GM19025 (cell line): ENCODE results near the gene SDC3.

ENCODE experiments used
- ATAC-seq: cut with Tn5 transposase; IDR thresholded peaks from one replicate; pipeline ENCODE4 v1.9.1; 2021; ENCODE audit warnings: mild to moderate bottlenecking, low read depth, moderate library complexity; ENCODE audit not compliant: unreplicated experiment

The SDC3 gene

DNA sequence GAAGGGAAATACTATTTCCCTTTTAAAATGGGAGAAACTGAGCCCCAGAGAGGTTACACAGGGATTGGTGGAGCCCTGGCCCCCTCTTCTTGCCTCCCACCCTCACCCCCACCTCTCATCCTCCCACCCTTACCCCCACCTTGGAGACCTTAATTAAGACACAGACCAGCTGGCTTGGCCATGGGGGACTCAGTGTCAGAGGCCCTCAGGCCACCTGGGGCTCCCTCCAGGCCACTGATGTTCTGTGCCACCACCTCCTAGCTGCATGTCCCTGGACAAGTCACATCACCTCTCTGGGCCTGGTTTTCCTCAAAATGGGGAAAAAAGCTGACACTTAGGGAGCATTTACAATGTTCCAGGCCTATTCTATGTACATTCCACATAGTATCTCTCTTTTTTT lies 51.5 kb downstream of the SDC3 start:
- ATAC-seq = no peak

DNA sequence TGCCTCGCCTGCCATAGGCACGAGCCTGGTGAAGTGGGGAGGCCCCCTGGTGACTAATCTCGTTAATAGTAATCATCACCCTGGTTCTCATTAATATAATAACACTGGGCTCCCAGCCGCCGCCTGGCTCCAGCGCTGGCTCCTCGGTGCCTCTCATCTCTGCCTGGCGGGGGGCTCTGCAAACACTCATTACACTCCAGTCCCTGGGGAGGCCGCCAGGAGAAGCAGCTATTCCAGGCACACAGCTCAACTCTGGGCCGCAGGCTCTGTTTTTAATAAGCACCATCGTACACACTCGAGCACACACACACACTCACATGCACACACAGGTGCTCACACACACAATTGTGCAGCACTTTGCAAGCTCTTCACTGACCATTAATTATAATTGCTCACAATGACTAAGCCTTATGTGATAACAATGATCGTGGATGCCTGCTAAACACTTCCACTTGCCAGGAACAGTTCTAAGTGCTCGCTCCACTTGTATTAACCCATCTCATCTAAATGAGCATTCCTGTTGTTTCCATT lies 52.2 kb downstream of the SDC3 start:
- no peak for ATAC-seq

DNA sequence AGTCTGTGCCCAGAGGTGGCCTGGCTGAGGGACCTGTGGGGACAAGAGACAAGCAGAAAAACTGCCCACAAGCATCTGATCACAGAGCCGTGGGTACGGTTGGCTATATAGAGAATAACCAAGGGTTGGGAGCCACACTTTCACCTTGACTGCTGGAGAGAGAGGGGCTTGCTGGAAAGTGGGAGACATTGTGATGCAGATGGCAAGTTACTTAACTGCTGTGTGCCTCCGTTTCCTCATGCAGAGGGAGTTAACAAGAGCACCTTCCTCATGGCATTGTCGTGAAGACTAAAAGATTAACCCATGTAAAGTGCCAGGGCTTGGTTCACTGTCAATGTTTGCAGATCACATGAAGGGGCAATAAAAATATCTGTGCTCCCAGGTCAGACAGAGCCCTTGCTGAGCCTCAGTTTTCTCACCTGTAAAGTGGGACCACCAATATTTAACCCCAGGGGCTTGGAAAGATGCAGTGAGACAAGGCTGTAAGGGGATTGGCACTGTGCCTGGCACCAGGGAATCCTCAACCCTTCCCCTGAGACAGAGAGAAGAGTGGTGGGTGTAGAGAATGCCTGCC lies 52.8 kb downstream of the SDC3 start:
- ATAC-seq = no peak

DNA sequence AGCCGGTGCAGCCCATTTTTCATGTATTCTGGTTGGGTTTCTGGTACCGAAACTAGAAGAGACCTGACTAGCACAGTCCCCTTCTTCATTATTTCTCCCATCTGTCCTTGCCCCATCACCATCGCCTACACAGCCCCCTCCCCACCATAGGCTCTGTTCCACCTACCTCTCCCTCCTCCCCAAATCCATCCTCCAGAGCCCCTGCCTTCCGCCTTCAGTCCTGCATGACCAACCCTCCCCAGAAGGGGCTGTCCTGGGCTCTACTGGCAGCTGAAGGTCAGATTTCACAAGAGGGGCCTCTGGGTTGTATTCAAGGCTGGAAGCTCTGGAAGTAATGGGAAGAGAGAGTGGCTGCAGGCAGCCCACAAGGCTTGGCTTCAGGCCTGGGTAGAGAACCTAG lies 55.2 kb downstream of the SDC3 start:
- no peak for ATAC-seq

DNA sequence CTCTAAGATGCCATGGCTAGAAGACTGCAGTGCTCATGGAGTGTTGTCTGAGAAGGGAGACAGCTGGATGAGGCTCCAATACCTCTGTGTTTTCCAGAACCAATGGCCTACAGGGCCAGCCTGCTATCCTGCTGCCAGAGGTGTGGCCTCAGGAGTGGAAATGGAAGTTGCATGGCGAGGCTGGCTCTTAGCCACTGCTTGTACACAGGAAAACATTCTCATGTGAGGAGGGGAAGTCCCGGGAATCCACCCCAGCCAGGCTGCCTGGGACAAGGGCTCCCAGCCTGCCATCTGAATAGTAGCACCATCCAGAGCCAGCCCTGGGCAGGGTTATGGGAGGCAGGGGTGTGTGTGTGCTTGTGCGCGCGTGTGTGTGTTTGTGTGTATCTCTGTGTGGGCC lies 56.5 kb downstream of the SDC3 start:
- ATAC-seq = no peak

DNA sequence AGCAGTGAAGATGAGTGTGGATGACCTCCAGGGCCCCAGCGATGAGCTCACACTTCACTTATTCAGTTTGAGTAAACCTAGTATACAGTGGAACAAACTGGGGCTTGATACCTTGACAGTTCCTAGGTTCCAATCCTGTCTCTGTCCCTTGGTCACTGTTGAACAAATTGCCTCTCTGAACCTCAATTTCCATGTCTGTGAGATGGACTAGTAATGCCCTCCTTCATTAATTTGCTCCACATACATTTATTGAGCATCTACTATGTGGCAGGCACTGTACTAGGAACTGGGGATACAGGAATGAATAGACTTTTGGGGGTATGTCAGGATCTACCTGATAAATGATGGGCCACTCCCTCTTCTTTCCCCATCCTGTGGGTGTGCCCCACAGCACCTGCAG lies 57.3 kb downstream of the SDC3 start:
- no peak for ATAC-seq

DNA sequence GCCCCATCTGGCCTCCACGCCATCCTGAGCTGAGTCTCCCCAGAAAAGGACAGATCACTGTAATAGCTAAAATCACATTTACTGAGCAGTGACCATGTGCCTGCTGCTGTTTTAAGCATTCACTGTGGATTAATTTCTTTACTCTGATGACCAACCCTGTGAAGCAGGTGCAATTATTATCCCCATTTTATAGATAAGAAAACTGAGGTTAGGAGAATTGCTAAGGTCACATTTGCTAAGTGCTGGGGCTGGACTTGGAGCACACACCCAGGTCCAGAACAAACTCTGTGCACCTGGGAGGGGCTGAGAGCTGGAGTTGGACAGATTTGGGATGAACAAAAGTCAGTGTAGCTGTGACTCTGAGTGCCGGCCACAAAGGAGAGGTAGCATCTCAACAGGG lies 58.0 kb downstream of the SDC3 start:
- no peak for ATAC-seq

DNA sequence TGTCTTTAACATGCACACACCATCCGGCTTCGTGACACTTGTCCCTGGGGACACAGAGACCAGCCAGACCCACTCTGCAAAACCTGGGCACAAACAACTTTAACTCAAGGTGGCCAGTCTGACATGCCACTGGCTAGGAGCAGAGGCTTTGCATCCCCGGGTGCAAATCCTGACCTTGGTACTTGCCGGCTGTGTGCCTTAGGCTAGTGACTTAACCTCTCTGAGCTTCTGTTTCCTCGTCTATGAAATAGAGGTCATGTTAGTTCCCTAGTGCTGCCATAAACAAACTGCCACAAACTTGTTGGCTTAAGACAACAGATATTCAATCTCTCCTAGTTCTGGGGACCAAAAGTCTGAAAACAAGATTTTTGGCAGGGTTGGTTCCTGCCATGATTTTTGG lies 60.4 kb downstream of the SDC3 start:
- no peak for ATAC-seq

DNA sequence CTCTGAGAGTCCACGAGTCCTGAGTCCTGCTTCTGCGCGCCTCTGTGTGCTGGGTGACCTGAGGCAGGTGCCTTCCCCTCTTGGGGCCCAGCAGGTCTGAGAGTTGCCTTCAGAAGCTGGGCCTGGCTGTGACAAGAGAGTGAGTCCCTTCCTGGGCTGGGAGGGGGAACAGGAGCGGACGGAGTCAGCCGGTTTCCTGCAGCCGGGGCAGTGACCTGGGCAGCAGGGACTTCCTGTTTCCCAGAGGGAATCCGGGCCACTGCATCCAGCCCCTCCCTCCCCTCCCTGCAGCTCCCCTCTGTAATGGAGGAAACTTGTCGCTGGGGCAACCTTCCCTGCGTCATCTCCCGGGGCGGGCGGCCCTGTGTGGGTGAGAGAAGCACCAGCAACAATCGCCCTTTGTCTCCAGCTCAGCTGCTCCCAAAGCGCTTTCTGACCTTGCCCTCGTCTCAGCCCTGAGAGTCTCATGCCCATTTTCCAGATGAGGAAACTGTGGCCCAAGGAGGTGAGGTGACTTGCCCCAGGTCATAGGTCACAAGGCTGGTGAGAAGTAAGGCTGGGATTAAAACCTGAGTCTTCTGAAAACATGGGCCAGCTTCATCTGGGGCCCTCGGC lies 61.1 kb downstream of the SDC3 start:
- ATAC-seq = no peak

DNA sequence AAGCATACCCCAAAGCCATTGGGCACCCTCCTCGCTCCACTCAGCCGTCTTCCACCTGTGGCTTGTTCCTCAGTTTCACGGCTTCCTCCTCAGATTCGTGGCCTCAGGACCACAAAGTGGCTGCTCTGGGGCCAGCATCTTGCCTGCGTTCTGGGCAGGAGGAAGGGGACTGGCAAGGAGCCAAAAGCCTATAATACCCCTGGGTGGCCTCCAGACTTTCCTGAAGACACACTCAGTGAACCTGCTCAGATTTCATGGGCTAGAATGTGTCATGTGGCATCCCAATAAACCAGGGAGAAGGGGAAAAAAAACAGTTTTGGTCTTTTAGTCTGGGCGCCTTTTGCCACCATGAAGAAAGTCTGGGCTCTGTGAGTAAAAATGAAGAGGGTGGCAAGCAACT lies 62.0 kb downstream of the SDC3 start:
- no peak for ATAC-seq

DNA sequence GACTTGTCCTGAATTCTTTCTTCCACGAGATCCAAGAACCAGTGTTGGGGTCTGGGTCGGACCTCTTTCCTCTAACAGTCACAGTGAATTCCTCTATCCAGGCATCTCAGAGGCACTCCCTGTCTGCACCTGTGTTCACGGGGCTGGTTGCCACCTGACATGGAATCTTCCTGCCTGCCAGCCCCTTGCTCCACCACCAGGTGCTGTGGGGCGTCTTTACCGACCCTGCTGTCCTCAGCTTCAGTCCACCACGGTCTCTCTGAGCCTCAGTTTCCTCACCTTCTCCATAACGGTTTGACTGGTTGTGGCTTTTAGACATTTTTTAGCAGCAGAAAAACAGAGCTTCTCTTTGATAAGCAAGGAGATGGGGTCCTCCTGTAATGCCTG lies 62.7 kb downstream of the SDC3 start:
- no peak for ATAC-seq

DNA sequence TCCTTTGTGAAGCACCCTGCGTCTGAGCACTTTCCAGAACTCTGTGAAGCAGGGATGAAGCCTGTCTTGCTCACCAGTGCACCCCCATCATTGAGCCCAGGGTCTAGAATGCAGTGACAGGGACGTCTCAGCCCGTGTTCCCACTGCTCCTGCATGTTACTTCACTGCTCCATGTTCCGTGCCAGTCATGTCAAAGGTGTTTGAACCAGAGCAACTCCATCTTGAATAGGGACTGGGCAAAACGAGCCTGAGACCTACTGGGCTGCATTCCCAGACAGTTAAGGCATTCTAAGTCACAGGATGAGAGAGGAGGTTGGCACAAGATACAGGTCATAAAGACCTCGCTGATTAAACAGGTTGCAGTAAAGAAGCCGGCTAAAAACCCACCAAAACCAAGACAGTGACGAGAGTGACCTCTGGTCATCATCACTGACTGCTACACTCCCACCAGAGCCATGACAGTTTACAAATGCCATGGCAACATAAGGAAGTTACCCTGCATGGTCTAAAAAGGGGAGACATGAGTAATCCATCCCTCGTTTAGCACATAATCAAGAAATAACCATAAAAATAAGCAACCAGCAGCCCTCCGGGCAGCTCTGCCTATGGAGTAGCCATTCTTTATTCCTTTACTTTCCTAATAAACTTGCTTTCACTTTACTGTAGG lies 63.2 kb downstream of the SDC3 start:
- no peak for ATAC-seq

DNA sequence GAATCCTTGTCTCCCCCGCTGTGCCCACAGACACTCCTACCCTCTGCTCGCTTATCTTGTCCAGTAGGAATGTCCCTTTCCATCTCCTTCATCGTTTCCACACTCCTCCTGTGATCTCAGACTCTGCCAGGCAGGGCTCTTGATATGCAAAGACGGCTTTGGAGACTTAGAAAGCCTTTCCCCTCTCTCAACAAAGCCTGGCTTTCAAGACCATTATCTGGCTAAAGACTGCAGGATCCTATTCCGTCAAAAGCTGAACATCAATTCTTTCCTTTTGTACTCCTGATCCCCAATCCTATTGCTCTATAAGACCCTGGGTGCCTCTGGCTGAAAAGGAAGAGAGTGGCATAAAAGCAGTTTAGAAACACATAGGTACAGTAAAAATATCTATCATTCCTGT lies 63.9 kb downstream of the SDC3 start:
- ATAC-seq = no peak

DNA sequence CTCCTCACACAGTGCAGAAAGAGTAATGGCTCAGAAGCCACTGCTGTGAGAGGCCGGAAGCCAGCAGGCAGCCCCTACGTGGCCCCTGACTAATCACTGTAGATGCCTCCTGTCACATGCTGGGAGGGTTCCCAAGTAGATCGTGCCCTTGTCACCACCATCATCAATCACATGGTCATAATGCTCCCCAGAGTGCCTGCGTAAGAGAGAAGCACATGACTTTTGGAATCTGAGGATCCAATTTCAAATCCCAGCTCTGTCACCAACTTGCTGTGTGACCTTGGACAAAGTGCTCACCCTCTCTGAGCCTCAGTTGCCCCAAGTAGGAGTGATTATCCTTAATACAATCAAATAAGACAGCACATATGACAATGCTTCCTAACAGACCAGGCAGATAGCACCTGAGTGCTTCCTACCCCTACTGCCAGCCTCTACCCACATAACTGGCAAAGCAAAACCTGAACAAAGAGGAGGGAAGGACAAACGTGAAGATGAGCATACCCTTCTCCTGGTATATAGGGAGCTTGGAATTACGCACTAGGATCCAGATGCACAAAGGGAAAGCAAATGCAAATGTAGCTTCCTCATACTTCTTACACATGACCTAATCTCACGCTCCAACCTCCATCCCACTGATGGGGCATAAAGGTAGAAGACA lies 65.7 kb downstream of the SDC3 start:
- no peak for ATAC-seq

DNA sequence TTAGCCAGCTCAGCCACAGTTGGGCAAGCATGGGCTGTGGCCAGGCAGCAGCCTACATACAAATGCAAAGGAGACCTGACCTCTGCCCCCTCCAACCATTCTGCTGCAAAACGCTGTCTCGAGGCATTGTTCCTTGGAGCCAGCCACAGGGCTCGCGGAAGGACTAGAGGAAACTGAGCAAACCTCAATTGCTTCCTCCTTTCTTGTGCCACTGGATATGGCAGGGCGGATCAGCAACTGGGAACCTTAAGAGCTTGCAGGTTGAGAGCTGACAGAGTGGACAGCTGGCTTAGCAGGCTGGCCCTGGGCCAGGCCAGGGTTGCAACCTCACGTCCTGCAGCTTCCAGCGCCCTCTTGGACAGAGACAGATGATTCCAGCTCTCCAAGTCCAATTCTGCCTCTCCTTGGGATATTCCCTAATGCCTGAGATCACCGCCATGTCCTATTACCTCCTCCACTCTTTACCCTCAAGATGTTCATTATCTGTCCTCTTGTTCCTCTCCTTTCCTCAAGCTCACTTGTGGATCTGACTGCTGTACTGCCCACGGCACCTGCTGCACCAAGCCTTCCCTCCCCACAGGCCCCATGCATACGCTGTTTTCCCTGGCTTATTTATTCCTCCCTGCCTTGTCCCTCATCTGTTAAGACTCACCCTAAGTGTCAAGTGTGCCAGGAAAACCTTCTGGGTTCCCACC lies 67.5 kb downstream of the SDC3 start:
- no peak for ATAC-seq

DNA sequence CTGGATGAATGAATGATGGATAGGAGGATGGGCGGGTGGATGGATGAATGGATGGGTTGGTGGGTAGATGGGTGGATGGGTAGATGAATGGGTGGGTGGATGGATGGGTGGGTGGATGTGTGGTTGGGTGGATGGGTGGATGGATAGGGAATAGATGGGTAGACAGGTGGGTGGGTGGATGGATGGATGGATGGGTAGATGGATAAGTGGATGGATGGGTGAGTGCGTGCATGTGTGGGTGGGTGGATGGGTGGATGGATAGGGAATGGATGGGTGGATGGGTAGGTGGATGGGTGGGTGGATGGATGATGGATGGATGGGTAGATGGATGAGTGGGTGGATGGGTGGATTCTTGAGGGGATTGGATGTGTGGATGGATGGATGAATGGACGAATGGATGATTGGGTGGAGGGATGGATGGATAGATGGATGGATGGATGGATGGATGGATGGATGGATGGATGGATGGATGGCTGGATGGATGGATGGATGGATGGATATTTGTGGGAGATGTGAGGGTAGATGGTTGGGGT lies 68.7 kb downstream of the SDC3 start:
- ATAC-seq = no peak

DNA sequence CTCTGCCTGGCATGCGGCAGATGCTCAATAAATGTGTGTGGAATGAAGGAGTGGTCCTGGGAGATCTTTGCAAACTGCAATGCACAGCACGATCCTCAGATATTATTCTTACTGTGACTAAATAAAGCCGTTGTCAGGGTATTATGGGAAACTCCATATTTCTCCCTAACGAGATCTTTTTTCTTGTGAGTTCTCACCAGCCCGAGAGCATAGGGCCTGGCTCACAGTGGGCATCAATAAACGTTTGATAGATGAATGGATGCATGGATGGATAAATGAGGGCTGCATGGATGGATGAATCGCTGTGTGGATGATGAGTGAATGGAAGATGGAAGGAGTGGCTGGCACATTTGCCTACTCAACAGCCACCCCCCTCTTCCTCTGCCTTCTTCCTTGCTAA lies 69.6 kb downstream of the SDC3 start:
- no peak for ATAC-seq

DNA sequence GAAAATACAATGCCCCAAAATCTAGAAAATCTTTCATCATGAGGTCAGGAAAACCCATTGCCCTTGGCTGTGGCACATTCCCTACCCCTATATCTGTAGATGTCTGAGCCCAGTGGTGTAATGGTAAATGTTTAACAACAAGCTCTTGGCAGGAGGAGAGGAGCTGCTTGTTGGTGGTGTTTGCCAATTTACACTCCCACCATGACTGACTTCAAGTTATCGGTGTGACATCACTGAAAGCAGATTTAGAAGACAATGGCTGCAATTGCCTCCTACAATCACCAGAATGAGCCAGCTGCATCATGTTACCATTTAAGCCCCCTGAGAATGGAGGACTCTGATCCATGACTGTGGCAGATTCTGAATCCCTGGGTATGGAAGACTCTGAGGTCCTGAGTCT lies 70.9 kb downstream of the SDC3 start:
- ATAC-seq = no peak

DNA sequence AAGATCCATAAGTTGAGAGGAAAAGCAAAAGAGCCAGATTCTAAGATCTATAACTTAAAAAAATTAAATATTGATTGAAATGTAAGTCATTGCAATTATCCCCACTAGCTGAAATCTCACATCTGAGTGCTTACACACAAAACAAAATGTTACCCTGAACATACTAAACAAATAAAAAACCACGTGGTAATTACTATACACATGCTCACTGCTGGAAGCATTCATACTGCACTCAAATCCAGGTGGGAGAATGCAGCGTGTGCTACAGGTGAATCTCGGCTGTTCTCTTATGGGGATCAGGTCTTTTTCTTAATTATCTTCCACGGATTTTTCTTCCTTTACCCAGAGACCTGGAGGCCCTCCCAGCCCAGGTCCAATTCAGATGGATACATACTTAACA lies 74.3 kb downstream of the SDC3 start:
- ATAC-seq = no peak

DNA sequence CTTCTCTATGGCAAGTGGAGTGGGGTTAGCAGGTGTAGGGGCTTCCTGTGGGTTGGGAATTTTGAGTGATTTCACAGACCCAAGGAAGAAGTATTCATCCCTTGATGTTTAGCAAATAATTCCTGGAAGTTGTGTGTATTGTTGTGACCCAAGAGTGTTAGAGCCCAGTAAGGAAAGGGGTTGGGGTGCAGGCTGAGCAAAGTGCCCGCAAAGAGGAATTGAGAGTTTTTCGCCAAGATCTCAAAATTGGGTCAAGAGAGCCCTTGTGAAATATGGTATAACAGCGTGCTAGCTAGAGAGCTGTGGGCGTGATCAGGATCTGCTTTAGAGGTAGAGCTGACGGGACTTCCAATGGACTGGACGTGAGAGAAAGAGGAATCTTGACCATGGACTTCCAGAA lies 78.0 kb downstream of the SDC3 start:
- no peak for ATAC-seq

DNA sequence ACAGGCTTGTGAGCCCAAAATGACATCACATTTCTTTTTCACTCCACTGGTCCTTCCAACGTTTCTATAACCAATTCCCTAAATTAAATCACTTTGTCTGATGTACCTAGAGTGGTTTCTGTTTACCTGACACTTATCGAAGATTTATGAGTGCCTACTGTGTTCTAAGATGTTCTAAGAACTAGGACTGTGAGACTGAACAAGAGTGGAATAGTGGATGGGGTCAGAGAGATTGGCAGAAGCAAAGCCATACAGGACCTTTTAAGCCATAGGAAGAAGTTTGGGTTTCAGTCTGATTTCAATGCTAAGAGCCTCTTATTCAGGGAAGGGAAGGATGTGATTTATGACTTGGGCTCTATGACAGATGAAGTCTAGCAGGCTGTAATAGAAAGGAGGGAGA lies 78.7 kb downstream of the SDC3 start:
- ATAC-seq = no peak
